GM12873 (cell line): ENCODE data around the gene PDCD4.

Source experiments
- CTCF ChIP-seq: IDR thresholded peaks from 2 replicates; pipeline ENCODE4 v1.5.1; 2012; ENCODE audit warnings: low read depth, mild to moderate bottlenecking, moderate library complexity, low read length, control low read depth; ENCODE audit not compliant: insufficient read depth; ENCODE audit errors: missing control alignments

PDCD4 gene

GRCh38 chr10:110898391-110898790 is 26.7 kb downstream of the PDCD4 start:
- TF ChIP-seq CTCF: no peak

- no peak for TF ChIP-seq CTCF
Measured at GRCh38 chr10:110900983-110901382, 29.3 kb downstream of the PDCD4 start.

DNA sequence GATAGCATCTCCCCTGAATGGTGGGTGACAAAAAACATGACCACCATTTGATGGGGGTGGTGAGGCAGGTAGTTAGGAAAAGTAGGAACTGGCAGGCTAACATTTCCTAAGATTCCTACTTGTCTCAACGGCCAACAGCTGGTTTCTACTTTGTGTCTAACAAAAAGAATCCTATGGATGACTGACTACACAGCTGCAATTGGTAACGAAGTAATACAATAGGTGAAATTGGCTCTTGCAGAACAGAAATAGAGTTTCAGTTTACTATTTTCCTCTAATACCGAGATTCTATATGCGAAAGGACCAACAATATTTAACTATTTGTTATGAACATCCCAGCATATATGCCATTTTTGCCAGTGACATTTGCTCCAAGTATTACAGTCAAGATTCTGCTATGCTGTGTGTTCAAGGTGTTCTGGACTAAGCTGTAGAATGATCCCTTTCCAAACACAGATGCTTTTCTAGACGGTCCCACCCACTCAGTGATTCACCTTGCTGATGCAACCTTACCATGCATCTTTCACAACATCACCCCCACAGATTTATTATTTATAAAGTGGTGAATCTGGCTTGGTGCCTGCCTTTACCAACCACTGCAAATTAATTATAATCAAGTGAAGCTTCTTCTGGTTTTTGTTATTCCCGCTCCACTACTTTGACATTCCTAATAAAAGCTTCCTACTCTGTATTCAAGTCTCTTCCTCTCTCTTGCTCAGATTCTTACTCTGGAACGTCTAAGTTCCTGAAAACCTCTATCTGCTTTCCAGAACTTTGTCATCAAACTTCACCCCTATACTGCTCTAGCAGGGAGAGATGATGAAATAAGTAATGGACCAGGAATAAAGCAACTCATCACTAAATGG is 30.5 kb downstream of the PDCD4 start:
- no peak for TF ChIP-seq CTCF

GRCh38 chr10:110903280-110904278 is 31.9 kb downstream of the PDCD4 start:
- TF ChIP-seq CTCF: no peak

DNA sequence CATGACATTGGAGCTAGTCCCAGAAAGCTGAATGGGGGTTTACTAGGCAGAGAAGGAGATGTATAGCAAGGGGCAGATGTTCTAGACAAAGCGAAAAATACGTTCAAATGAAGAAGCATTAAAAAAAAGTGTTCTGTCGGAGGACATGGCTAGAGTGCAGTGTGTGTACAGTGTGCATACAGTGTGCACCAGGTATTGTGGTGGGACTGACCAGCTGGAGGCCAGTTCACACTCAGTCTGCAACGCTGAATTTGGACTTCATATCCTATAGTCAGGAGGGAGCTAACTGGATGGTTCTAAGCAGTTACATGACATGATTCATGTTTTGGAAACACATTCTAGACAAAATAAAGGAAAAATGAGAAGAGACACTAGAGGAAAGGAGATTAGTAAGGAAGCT is 38.4 kb downstream of the PDCD4 start:
- TF ChIP-seq CTCF: no peak

- TF ChIP-seq CTCF: no peak
Measured at GRCh38 chr10:110912374-110912773, 40.6 kb downstream of the PDCD4 start.

- TF ChIP-seq CTCF: no peak
Measured at GRCh38 chr10:110914431-110914830, 42.7 kb downstream of the PDCD4 start.
